Prostate gland (tissue), 2 donors: ENCODE results near the gene TMEM86B. TPM values are rescaled to one million over a fixed set of nuclear protein-coding genes. Genes with fewer than 3 reads are reported as not detected.
"Not testable (repeated sequence)": the region's sequence is repeated elsewhere in the genome, so short reads cannot be mapped to it uniquely, and the experiment has no call there.

Experiments
- DNase-seq: peaks from one replicate; pipeline ENCODE4 v3.0.0-alpha.2; 2019; ENCODE audit warnings: low spot score
- H3K27ac ChIP-seq, 2 donors: fragments of 200-600 bp; sonication (generic); 2 replicates each; pipeline ENCODE4 v1.5.1; 2017 to 2019
- H3K27me3 ChIP-seq: fragments of 200-600 bp; sonication (generic); replicated peaks from 2 replicates; pipeline ENCODE4 v1.5.1; 2019; ENCODE audit not compliant: insufficient read depth
- H3K36me3 ChIP-seq, 2 donors: fragments of 200-600 bp; sonication (generic); 1 replicate in 1 of 2; 2 replicates in 1 of 2; pipeline versions ENCODE4 v1.5.1 to v1.8.1; 2017 to 2019
- H3K4me1 ChIP-seq: fragments of 200-600 bp; sonication (generic); replicated peaks from 2 replicates; pipeline ENCODE4 v1.5.1; 2019
- H3K4me3 ChIP-seq, 2 donors: fragments of 200-600 bp; sonication (generic); 2 replicates each; pipeline ENCODE4 v1.5.1; 2017 to 2019
- H3K9me3 ChIP-seq: fragments of 200-600 bp; sonication (generic); 2 replicates; pipeline ENCODE4 v1.5.1; 2017
- POLR2A ChIP-seq: fragments of 450-650 bp; IDR thresholded peaks from one replicate; pipeline ENCODE4 v1.6.1; 2016; ENCODE audit warnings: antibody characterized with exemption, mild to moderate bottlenecking
- POLR2AphosphoS5 ChIP-seq: sonication (generic); formaldehyde crosslinking; IDR thresholded peaks from one replicate; pipeline ENCODE4 v1.6.1; 2017; ENCODE audit warnings: antibody characterized with exemption
- WGBS: methylation state at CpG from one replicate; pipeline ENCODE4 v1.1.5; 2018; 5-methylcytosine and 5-hydroxymethylcytosine counted together
- intact Hi-C: fragments of 100-400 bp; cut with DNase I; formaldehyde crosslinking; loops from one replicate; pipeline ENCODE4 v1.14.2; 2022
- total RNA-seq, 2 donors: library from RNA; depleted of rRNA; stranded (reverse); fragments of >200 nt; gene quantifications; one replicate each; pipeline ENCODE4 v1.1.0, GENCODE V29; 2016
- TF ChIP-seq, protein P1 (sequence below), 4 experiments: fragments of 200-600 bp in 2 of 4; fragments of 450-650 bp in 2 of 4; sonication (generic) in 2 of 4; IDR thresholded peaks; 1 replicate in 3 of 4; 2 replicates in 1 of 4; pipeline ENCODE4 v1.5.1; 2016 to 2019; ENCODE audit warnings: antibody characterized with exemption in 4 of 4, mild to moderate bottlenecking in 2 of 4, moderate library complexity in 2 of 4

Gene TMEM86B
- total RNA-seq, 2 donors from 2014 or later, result 1.5 to 10.8 TPM

DNA sequence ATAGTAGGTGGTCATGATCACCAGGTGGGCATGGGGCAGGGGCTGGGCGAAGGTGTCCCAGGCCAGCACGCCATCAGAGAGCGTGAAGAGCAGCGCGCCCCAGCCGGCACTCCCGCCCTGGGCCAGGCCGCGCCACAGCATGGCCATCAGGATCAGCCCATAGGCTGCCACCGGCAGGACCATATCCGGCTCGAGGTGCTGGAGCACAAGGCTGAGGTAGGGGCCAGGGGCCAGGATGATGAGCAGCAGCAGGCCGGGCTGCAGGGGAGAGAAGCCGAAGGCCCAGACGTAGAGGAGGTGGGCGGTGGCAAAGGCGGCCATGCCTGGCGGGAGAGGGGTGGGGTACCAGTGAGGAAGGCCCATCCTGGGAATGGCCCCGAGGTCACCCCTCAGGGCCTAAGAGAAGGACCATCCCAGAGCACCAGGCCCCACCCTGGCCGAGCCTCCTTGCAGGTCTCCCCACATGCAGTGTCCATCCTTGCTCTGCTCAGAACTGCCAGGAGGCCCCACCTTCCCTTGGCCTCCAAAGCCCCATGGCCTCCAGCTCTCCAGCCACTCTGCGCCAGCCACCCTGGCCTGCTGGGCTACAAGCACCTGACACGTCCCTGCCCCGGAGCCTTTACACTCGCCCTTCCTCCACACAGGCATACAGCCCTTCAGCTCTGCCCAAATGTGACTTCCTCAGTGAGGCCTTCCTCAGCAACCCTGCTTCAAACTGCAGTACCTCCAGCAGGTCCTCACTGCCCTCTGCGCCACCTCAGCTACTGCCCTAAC lies 1.1 kb downstream of the TMEM86B start:
- TF ChIP-seq, protein P1, sequence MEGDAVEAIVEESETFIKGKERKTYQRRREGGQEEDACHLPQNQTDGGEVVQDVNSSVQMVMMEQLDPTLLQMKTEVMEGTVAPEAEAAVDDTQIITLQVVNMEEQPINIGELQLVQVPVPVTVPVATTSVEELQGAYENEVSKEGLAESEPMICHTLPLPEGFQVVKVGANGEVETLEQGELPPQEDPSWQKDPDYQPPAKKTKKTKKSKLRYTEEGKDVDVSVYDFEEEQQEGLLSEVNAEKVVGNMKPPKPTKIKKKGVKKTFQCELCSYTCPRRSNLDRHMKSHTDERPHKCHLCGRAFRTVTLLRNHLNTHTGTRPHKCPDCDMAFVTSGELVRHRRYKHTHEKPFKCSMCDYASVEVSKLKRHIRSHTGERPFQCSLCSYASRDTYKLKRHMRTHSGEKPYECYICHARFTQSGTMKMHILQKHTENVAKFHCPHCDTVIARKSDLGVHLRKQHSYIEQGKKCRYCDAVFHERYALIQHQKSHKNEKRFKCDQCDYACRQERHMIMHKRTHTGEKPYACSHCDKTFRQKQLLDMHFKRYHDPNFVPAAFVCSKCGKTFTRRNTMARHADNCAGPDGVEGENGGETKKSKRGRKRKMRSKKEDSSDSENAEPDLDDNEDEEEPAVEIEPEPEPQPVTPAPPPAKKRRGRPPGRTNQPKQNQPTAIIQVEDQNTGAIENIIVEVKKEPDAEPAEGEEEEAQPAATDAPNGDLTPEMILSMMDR (IDR thresholded peaks at IDR 0.05), result no peak
- no peak for TF ChIP-seq POLR2A
- no peak for TF ChIP-seq POLR2AphosphoS5
- H3K4me1 ChIP-seq, result no peaks in the 10 kb centered on the region
- no peak overlapping the region for H3K27ac ChIP-seq
- peaks cover 14 to 23% of the 10 kb centered on the region in 2 donors for H3K36me3 ChIP-seq
- WGBS, result 87% methylated on average over 25 of the region's 25 CpGs
- H3K9me3 ChIP-seq, result no peaks in the 10 kb centered on the region
- intact Hi-C loops, result no loop called here
- H3K27me3 ChIP-seq, result no peaks in the 10 kb centered on the region
- H3K4me3 ChIP-seq, result no peak overlapping the region
- no peak for DNase-seq

DNA sequence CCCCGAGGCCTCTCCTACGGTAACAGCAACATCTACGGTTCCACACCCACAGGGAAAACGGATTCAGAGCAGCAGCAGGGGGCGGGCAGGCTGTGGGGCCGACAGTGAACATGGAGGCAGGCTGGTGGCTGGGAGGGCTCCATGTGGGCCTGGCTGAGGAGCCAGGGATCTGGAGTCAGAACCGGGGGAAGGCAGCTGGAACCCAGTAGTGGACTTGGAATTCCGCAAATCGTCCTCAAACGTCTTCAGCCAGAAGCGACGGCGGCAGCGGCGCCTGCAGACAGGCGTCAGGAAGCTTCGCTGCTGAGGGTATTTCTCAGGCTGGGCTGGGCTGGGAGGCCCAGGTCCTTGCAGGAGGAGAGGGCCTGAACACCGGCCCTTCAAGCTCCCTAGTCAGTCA lies 1.8 kb downstream of the TMEM86B start:
- intact Hi-C loops, result no loop called here
- Histone ChIP-seq H3K4me1 (no peaks in the 10 kb centered on the region), H3K4me3 (no peak overlapping the region), H3K27me3 (no peaks in the 10 kb centered on the region), H3K9me3 (no peaks in the 10 kb centered on the region), H3K36me3 (peaks cover 9 to 18% of the 10 kb centered on the region in 2 donors), H3K27ac (no peak overlapping the region)
- TF ChIP-seq POLR2AphosphoS5 (no peak), POLR2A (no peak)
- TF ChIP-seq, protein P1 (IDR thresholded peaks at IDR 0.05), result no peak
- no peak for DNase-seq
- WGBS, result 74% methylated on average over 18 of the region's 18 CpGs

DNA sequence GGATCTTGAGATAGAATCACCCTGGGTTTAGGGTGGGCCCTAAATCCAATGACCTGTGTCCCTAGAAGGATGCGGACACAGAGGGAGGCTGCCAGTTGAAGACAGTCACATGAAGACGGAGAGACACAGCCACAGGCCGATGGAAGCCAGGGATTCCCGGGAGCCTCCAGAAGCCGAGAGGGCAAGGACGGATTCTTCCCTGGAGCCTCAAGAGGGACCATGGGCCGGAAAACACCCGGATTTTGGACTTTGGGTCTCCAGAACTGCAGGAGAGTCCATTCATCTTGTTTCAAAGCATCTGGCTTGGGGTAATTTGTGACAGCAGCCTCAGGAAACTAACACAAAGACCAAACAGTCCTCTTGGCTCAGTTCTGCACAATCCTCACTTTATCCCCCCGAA lies 2.3 kb downstream of the TMEM86B start:
- H3K27me3 ChIP-seq, result no peaks in the 10 kb centered on the region
- intact Hi-C loops, result no loop called here
- peaks cover 6 to 14% of the 10 kb centered on the region in 2 donors for H3K36me3 ChIP-seq
- no peak overlapping the region for H3K4me3 ChIP-seq
- H3K4me1 ChIP-seq, result no peaks in the 10 kb centered on the region
- H3K9me3 ChIP-seq, result no peaks in the 10 kb centered on the region
- WGBS, result 76% methylated on average over 9 of the region's 9 CpGs
- no peak for TF ChIP-seq POLR2AphosphoS5
- TF ChIP-seq POLR2A, result no peak
- TF ChIP-seq, protein P1 (IDR thresholded peaks at IDR 0.05), result no peak
- no peak for DNase-seq
- no peak overlapping the region for H3K27ac ChIP-seq

DNA sequence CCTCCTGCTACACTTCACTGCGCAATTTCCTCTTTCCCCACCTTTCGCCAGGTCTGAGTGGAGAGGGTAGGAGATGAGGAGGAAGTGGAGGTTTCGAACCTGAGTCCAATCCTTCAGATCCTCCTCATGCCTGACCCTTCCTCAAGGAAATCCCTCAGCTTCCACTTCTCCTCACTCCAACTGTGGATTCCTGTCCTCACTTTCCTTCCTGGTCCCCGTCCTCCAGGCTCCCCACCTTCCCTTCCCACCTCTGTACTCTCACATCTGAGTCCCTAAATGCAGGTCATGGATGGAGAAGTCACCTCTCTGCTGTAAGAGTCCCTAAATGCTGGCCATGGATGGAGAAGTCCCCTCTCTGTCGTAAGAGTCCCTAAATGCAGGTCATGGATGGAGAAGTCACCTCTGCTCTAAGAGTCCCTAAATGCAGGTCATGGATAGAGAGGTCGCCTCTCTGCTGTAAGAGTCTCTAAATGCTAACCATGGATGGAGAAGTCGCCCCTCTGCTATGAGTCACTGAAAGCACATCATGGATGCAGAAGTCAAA lies 3.1 kb downstream of the TMEM86B start:
- DNase-seq, result no peak
- Histone ChIP-seq H3K4me3 (no peak overlapping the region), H3K27ac (no peak overlapping the region), H3K36me3 (peaks cover 2 to 6% of the 10 kb centered on the region in 2 donors), H3K27me3 (no peaks in the 10 kb centered on the region), H3K4me1 (no peaks in the 10 kb centered on the region), H3K9me3 (no peaks in the 10 kb centered on the region)
- intact Hi-C loops, result no loop called here
- 88% methylated on average over 7 of the region's 7 CpGs for WGBS
- TF ChIP-seq, protein P1 (IDR thresholded peaks at IDR 0.05), result no peak
- TF ChIP-seq POLR2AphosphoS5, result no peak
- no peak for TF ChIP-seq POLR2A

DNA sequence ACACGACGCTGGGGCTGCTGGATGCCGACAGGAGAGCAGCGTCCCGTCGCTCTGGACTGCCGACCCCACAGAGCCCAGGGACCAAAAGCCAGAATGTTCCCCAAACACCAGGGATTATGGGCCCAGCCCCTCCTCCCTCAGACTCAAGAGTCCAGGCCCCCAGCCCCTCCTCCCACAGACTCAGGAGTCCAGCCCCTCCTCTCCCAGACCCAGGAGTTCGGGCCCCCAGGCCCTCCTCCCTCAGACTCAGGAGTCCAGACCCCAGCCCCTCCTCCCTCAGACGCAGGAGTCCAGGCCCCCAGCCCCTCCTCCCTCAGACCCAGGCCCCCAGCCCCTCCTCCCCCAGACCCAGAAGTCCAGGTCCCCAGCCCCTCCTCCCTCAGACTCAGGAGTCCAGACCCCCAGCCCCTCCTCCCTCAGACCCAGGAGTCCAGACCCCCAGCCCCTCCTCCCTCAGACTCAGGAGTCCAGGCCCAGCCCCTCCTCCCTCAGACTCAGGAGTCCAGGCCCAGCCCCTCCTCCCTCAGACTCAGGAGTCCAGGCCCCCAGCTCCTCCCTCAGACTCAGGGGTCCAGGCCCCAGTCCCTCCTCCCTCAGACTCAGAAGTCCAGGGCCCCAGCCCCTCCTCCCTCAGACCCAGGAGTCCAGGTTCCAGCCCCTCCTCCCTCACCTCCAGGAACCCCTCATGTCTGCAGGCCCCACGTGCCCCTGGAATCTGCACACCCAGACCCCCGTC lies 3.7 kb downstream of the TMEM86B start:
- intact Hi-C loops, H3K36me3 ChIP-seq, H3K27me3 ChIP-seq: not testable (repeated sequence)

More for the DNA sequence above, 3.7 kb downstream of the TMEM86B start:
- WGBS, result 54% methylated on average over 11 of the region's 11 CpGs
- H3K4me1 ChIP-seq, H3K4me3 ChIP-seq, H3K9me3 ChIP-seq, H3K27ac ChIP-seq, DNase-seq: not testable (repeated sequence)
